HG03045 (cell line): ENCODE results near the gene PRELP.

Source experiments
- ATAC-seq: cut with Tn5 transposase; IDR thresholded peaks from one replicate; pipeline ENCODE4 v1.9.1; 2021; ENCODE audit warnings: mild to moderate bottlenecking, moderate library complexity; ENCODE audit not compliant: unreplicated experiment

Gene PRELP

GRCh38 chr1:203476216-203476814 is 709 bp downstream of the PRELP start:
- no peak for ATAC-seq

DNA sequence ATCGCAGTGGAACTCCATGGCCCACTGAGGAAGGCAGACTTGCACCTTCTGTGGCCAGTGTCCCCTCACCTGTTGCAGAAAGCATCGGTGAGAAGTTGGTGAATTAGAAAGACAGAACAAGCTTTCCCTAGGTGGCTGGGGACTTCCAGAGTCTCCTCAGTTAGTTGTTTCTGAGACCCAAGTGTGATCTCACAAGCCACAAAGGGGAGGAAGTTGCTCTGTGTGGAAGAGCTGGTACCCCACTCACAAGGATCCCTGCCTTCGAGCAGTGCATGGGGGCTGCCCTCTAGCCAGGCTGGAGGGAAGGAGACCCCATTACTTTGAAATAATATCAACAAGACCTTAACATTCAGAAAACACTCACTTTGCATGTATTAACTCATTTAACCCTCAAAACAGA is 2.1 kb downstream of the PRELP start:
- ATAC-seq: no peak

GRCh38 chr1:203478231-203478630 is 2.6 kb downstream of the PRELP start:
- no peak for ATAC-seq

- no peak for ATAC-seq
These were observed 3.4 kb downstream of the PRELP start for GRCh38 chr1:203478986-203479385.

GRCh38 chr1:203479646-203480045 is 4.0 kb downstream of the PRELP start:
- no peak for ATAC-seq

GRCh38 chr1:203480084-203480483 is 4.5 kb downstream of the PRELP start:
- no peak for ATAC-seq

- ATAC-seq: no peak
These were observed 5.0 kb downstream of the PRELP start for GRCh38 chr1:203480525-203481084.

GRCh38 chr1:203481196-203481595 is 5.6 kb downstream of the PRELP start:
- no peak for ATAC-seq

- no peak for ATAC-seq
These were observed 11.2 kb downstream of the PRELP start for GRCh38 chr1:203486618-203487370.

GRCh38 chr1:203488539-203488938 is 12.9 kb downstream of the PRELP start:
- no peak for ATAC-seq

GRCh38 chr1:203490607-203491006 is 15.0 kb downstream of the PRELP start:
- ATAC-seq: no peak

DNA sequence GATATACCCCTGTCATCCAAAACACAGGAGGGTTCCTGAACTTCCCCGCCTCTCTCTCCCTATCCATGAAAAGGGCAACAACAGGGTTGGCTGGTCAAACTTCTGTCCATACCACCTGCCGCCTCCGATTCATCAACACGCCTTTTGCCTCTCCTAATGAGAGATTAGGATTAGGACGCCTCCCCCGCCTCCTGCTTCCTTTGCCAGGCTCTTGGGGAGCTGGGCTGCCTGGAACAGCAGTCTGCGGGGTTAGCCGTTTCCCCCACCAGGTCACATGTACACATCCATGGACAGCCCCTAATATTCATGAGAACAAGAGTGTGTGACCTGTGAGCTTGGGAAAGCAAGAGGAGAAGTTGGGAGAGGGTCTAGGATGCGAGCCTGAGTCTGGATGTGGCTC is 16.1 kb downstream of the PRELP start:
- ATAC-seq: no peak

DNA sequence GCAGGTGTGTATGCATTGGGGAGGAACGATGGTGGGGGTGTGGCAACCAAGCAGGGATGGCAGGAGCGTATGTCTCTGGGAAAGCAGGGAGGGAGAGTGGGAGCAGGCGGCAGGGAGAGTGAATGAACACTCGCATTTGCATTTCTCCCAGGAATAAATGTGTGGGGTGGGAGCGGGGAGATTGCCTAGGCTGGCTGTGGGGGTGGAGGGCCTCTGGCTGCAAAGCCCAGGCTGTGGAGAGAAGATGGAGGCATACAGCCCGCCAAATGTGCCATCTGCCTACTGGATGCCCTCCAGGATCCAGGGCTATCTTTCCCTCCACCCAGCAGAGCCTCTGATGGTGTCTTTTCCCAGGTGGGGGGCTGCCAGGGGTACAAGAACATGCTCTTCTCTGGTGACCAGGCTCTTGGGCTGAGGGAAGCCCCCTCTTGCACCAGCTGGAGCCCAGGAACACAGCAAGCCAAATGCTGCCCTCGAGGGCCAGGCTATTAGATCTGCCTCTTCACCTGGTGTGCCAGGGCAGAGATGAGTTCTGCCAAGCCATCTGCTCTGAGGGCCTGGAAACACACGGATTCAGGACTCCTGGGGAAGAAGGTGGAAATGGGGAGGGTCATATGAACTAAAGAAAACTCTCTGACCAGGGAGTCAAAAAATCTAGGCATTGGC is 16.6 kb downstream of the PRELP start:
- no peak for ATAC-seq

DNA sequence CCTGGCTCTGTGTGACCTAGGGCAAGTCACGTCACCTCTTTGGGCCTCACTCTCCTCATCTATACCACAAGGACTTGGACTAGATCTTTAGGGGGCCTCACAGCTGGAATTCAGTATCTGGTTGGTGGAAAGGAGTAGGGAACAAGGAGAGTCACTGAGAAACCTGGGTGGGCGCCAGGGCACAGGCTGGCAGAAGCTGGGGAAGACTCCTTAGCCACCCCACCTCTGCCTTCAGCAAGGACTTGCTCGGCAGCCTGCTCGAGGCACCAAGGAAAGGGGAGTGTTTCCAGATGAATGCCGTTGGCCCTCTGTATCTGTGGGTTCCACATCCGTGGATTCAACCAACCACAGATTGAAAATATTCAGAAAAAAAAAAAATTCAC is 17.1 kb downstream of the PRELP start:
- ATAC-seq: no peak

- ATAC-seq: no peak
These were observed 18.3 kb downstream of the PRELP start, which contains the start of gene OPTC for GRCh38 chr1:203493901-203494300. TSS of gene OPTC (plus strand) at chr1:203494153. CDS start at chr1:203496006, 1,853 bp downstream.

DNA sequence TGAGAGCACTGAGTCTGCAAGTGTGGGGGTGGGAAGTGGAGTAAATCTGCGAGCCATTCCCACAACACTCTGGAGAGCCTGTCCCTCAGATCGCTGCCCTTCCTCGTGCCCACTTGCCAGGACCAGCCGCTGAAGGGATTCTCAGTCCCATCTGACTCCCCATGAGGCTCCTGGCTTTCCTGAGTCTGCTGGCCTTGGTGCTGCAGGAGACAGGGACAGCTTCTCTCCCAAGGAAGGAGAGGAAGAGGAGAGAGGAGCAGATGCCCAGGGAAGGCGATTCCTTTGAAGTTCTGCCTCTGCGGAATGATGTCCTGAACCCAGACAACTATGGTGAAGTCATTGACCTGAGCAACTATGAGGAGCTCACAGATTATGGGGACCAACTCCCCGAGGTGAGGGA is 20.2 kb downstream of the PRELP start:
- ATAC-seq: no peak

GRCh38 chr1:203497269-203497777 is 21.7 kb downstream of the PRELP start:
- ATAC-seq: no peak

GRCh38 chr1:203499643-203500278 is 24.2 kb downstream of the PRELP start:
- no peak for ATAC-seq

DNA sequence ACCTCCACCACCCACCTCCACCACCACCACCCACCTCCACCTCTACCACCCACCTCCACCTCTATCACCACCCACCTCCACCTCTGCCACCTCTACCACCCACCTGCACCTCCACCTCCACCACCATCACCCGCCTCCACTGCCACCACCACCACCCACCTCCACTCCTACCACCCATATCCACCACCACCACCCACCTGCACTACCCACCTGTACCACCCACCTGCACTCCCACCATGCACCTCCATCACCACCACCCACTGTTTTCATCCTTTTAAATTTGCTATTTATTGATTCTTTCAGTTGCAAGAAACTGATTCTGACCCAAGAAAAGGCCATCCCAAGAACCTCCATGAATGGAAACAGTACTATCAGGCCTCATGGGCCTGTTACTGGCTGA is 24.7 kb downstream of the PRELP start:
- no peak for ATAC-seq

DNA sequence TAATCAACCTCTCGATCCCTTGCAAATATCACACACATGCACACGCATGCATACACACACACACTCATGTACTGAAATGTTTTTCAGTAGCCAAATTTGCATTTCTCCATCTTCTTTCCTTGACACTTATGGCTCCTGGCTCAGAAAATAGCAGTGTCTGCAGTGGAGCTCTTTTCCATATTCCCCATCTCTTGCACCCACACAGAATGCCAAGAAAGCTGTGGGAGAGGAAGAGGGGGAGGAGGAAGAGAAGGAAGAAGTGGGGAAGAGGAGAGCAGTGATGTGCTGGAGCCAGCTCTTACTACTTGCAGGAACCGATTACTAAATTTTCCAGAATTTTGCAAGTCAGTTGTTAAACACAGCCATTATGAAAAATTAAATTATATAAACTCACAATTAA is 28.2 kb downstream of the PRELP start:
- no peak for ATAC-seq
